RCC 7860 (cell line): Measurements from ENCODE around the gene ULK4.
"Not testable (repeated sequence)": the region's sequence is repeated elsewhere in the genome, so short reads cannot be mapped to it uniquely, and the experiment has no call there.

Source experiments
- DNase-seq: peaks from one replicate; pipeline ENCODE4 v3.0.0-alpha.2; 2015; ENCODE audit warnings: low spot score
- FAIRE-seq: peaks from 2 replicates; lab custom pipeline; 2012; peaks lifted over from hg19 to GRCh38; lab: Jason Lieb, UNC

The ULK4 gene

GRCh38 chr3:41394896-41395295 lies 567.0 kb downstream of the ULK4 start:
- FAIRE-seq, result no peak
- DNase-seq, result no peak

GRCh38 chr3:41370765-41371535 lies 591.0 kb downstream of the ULK4 start:
- not testable (repeated sequence) for DNase-seq, FAIRE-seq

GRCh38 chr3:41370307-41370706 lies 591.6 kb downstream of the ULK4 start:
- DNase-seq (no peak), FAIRE-seq (no peak)

- DNase-seq (no peak), FAIRE-seq (no peak)
Observed at GRCh38 chr3:41369838-41370237, 592.1 kb downstream of the ULK4 start.

GRCh38 chr3:41365973-41366372 lies 595.9 kb downstream of the ULK4 start:
- FAIRE-seq, result no peak
- DNase-seq, result no peak

GRCh38 chr3:41364736-41365135 lies 597.2 kb downstream of the ULK4 start:
- DNase-seq, result no peak
- no peak for FAIRE-seq

GRCh38 chr3:41363830-41364523 lies 597.9 kb downstream of the ULK4 start:
- no peak for FAIRE-seq
- no peak for DNase-seq

GRCh38 chr3:41362638-41363559 lies 599.0 kb downstream of the ULK4 start:
- no peak for FAIRE-seq
- no peak for DNase-seq

- no peak for DNase-seq
- no peak for FAIRE-seq
Observed at GRCh38 chr3:41357271-41357670, 604.6 kb downstream of the ULK4 start.

GRCh38 chr3:41356775-41357174 lies 605.1 kb downstream of the ULK4 start:
- DNase-seq (no peak), FAIRE-seq (no peak)

GRCh38 chr3:41352510-41352909 lies 609.4 kb downstream of the ULK4 start:
- DNase-seq (no peak), FAIRE-seq (no peak)

- FAIRE-seq (no peak), DNase-seq (peak; percentile 6)
Observed at GRCh38 chr3:41350441-41350840, 611.5 kb downstream of the ULK4 start.

- DNase-seq, result no peak
- no peak for FAIRE-seq
Observed at GRCh38 chr3:41348401-41348800, 613.5 kb downstream of the ULK4 start.

- FAIRE-seq, result no peak
- peak; percentile 10 for DNase-seq
Observed at GRCh38 chr3:41346698-41347270, 615.1 kb downstream of the ULK4 start.

- no peak for FAIRE-seq
Observed at GRCh38 chr3:41345788-41346187, 616.1 kb downstream of the ULK4 start.

GRCh38 chr3:41339758-41340157 lies 622.1 kb downstream of the ULK4 start:
- FAIRE-seq (no peak), DNase-seq (no peak)

More at GRCh38 chr3:41345788-41346187, 616.1 kb downstream of the ULK4 start:
- no peak for DNase-seq

GRCh38 chr3:41338276-41338675 lies 623.6 kb downstream of the ULK4 start:
- DNase-seq (no peak), FAIRE-seq (no peak)

GRCh38 chr3:41334426-41334825 lies 627.5 kb downstream of the ULK4 start:
- FAIRE-seq (no peak), DNase-seq (no peak)

- no peak for FAIRE-seq
Observed at GRCh38 chr3:41331041-41331440, 630.9 kb downstream of the ULK4 start.

GRCh38 chr3:41330465-41330864 lies 631.4 kb downstream of the ULK4 start:
- peak; percentile 87 for DNase-seq
- FAIRE-seq, result peak; percentile 57

More at GRCh38 chr3:41331041-41331440, 630.9 kb downstream of the ULK4 start:
- no peak for DNase-seq

- DNase-seq (no peak), FAIRE-seq (no peak)
Observed at GRCh38 chr3:41329881-41330280, 632.0 kb downstream of the ULK4 start.
